Mucosa of rectum (tissue), 2 donors: ENCODE results near the gene STAT5A.
"Not testable (repeated sequence)": the region's sequence is repeated elsewhere in the genome, so short reads cannot be mapped to it uniquely, and the experiment has no call there.

Experiments used
- H3K27ac ChIP-seq, 2 donors: one replicate each; pipeline ENCODE4 v1.7.0; 2013; ENCODE audit warnings: inconsistent platforms in 2 of 2, low read depth in 2 of 2, low read length in 2 of 2
- H3K27me3 ChIP-seq, 2 donors: one replicate each; pipeline ENCODE4 v1.7.0; 2013; ENCODE audit warnings: low read length in 2 of 2; ENCODE audit not compliant: control insufficient read depth in 2 of 2, insufficient read depth in 2 of 2
- H3K36me3 ChIP-seq, 2 donors: one replicate each; pipeline ENCODE4 v1.7.0; 2013; ENCODE audit warnings: low read length in 2 of 2; ENCODE audit not compliant: control insufficient read depth in 2 of 2, insufficient read depth in 2 of 2
- H3K4me1 ChIP-seq, 2 donors: one replicate each; pipeline ENCODE4 v1.7.0; 2013; ENCODE audit warnings: low read length in 2 of 2, mild to moderate bottlenecking in 1 of 2; ENCODE audit not compliant: control insufficient read depth in 2 of 2, insufficient read depth in 2 of 2
- H3K4me3 ChIP-seq, 2 donors: one replicate each; pipeline ENCODE4 v1.7.0; 2013; ENCODE audit warnings: low read length in 2 of 2
- H3K9ac ChIP-seq, 2 donors: one replicate each; pipeline ENCODE4 v1.7.0; 2013; ENCODE audit warnings: low read length in 2 of 2, low read depth in 1 of 2, mild to moderate bottlenecking in 1 of 2
- H3K9me3 ChIP-seq, 2 donors: one replicate each; pipeline ENCODE4 v1.7.0; 2013; ENCODE audit warnings: low read length in 2 of 2; ENCODE audit not compliant: control insufficient read depth in 2 of 2
- donor health status: healthy.
- donor health status: Normal muscosa, but diverticular disease.

The STAT5A gene

GRCh38 chr17:42312285-42313130 lies 24.2 kb downstream of the STAT5A start:
- Histone ChIP-seq H3K27ac (peak overlapping the region; percentile 56 to 61), H3K4me3 (no peak overlapping the region), H3K9ac (no peak overlapping the region), H3K9me3 (no peaks in the 10 kb centered on the region), H3K4me1 (peaks cover 5 to 11% of the 10 kb centered on the region in 2 donors), H3K36me3 (peaks cover 45 to 55% of the 10 kb centered on the region in 2 donors), H3K27me3 (no peaks in the 10 kb centered on the region)

GRCh38 chr17:42313389-42313772 lies 25.1 kb downstream of the STAT5A start:
- Histone ChIP-seq H3K4me3 (no peak overlapping the region), H3K27ac (no peak overlapping the region), H3K9ac (no peak overlapping the region), H3K27me3 (no peaks in the 10 kb centered on the region), H3K9me3 (no peaks in the 10 kb centered on the region), H3K4me1 (peaks cover 5 to 11% of the 10 kb centered on the region in 2 donors), H3K36me3 (peaks cover 43 to 59% of the 10 kb centered on the region in 2 donors)

DNA sequence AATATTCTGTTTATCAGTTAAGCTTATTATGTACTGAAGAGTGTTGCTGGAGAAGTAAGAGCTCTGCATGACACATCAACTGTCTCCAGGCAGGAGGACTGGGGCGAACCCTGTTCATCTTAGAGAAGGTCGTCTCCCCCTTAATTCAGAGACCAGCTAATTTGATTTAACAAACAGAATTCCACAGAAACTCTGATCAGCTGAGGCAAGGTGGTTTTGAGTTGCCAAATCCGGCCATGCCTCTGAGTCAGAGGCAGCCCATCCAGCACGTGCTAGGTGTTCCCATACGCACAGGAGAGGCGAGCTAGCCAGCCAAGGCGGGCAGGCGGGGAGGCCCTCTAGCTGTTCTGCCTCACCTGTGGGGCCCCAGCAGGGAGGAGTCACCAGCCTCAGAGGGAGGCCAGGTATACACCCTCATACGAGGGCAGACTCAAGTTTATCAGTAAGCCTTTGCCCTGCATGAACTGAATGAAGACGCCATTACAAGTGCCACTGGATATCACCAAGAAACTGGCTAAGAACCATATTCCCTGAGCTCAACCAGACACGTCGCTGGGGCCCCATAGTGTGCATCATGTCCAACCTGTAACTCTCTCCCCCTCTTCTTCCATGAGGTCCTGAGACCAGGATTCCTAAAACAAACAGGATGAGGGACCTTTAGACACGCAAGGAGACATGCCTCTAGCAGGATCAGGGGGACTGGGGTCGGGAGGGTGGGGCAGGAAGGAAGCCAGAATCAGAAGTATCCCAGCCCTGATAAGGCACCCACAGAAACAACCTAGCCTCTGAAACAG lies 25.7 kb downstream of the STAT5A start:
- peaks cover 43 to 58% of the 10 kb centered on the region in 2 donors for H3K36me3 ChIP-seq
- H3K9ac ChIP-seq, result no peak overlapping the region
- no peak overlapping the region for H3K27ac ChIP-seq
- H3K27me3 ChIP-seq, result no peaks in the 10 kb centered on the region
- peaks cover 5 to 11% of the 10 kb centered on the region in 2 donors for H3K4me1 ChIP-seq
- no peak overlapping the region for H3K4me3 ChIP-seq
- H3K9me3 ChIP-seq, result no peaks in the 10 kb centered on the region

GRCh38 chr17:42315402-42316156 lies 27.3 kb downstream of the STAT5A start:
- Histone ChIP-seq H3K4me3 (no peak overlapping the region), H3K9me3 (no peaks in the 10 kb centered on the region), H3K4me1 (peaks cover 5 to 11% of the 10 kb centered on the region in 2 donors), H3K27ac (peak overlapping the region in 1 of 2 donors; percentile 13), H3K9ac (no peak overlapping the region), H3K36me3 (peaks cover 42 to 55% of the 10 kb centered on the region in 2 donors), H3K27me3 (no peaks in the 10 kb centered on the region)

DNA sequence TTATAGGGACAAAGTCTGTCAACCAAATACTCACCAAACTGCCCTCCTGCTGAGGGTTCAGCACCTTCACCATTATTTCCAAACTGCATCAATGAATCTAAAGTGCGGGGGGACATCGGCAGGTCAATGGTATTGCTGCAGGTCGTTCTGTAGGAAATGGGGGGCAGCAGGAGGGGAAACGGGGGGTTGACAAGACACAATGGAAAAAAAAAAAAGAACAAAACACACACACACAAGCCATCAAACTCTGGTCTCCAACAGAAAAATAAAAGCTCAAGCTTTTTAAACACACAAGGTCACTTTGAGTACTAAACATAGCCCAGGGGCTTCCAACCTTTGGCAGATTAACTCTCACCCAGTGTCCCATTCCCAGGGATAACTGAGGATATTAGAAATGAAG lies 28.5 kb downstream of the STAT5A start:
- peaks cover 4% of the 10 kb centered on the region in 2 donors for H3K4me1 ChIP-seq
- H3K9ac ChIP-seq, result no peak overlapping the region
- H3K27me3 ChIP-seq, result no peaks in the 10 kb centered on the region
- no peak overlapping the region for H3K4me3 ChIP-seq
- no peak overlapping the region for H3K27ac ChIP-seq
- no peaks in the 10 kb centered on the region for H3K9me3 ChIP-seq
- H3K36me3 ChIP-seq, result peaks cover 37 to 59% of the 10 kb centered on the region in 2 donors

DNA sequence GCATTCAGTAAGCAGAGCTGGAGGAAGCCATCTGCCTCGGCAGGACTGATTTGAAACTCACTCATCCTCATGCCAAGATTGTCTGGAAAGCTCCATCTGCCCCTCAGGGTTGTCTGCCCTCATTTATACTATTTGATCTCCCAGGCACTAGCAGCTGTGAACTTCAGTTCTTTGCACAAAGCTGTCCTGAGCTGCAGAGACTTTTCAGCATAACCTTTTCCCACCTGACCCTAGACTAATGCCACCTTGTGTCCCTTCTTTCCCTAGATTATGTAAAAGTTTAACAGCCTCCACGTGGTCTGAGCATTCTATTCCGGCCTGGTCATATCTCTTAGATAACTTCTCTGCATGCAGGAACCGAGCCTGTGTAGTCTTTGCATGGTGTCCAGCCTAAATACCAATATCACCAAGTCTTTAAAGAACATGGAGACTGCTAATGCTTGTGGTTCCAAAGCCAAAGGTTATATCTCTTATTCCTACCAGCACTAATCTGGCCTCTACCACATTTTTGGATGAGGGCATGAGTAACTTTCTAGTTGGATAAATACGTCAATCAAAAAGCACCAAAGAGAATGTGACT lies 29.1 kb downstream of the STAT5A start:
- no peaks in the 10 kb centered on the region for H3K4me1 ChIP-seq
- no peak overlapping the region for H3K27ac ChIP-seq
- peaks cover 42 to 65% of the 10 kb centered on the region in 2 donors for H3K36me3 ChIP-seq

DNA sequence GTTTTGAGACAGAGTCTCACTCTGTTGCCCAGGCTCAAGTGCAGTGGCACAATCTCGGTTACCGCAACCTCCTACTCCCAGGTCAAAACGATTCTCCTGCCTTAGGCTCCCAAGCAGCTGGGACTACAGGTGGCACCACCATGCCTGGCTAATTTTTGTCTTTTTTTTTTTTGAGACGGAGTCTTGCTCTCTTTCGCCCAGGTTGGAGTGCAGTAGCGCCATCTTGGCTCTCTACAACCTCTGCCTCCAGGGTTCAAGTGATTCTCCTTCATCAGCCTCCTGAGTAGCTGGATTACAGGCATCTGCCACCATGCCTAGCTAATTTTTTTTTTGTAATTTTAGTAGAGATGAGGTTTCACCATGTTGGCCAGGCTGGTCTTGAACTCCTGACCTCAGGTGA lies 29.7 kb downstream of the STAT5A start:
- H3K36me3 ChIP-seq, result peaks cover 48 to 71% of the 10 kb centered on the region in 2 donors
- H3K27ac ChIP-seq, H3K4me1 ChIP-seq, H3K27me3 ChIP-seq, H3K4me3 ChIP-seq, H3K9me3 ChIP-seq, H3K9ac ChIP-seq: not testable (repeated sequence)

More for the DNA sequence above, 29.1 kb downstream of the STAT5A start:
- Histone ChIP-seq H3K9ac (no peak overlapping the region), H3K4me3 (no peak overlapping the region), H3K27me3 (no peaks in the 10 kb centered on the region), H3K9me3 (no peaks in the 10 kb centered on the region)

DNA sequence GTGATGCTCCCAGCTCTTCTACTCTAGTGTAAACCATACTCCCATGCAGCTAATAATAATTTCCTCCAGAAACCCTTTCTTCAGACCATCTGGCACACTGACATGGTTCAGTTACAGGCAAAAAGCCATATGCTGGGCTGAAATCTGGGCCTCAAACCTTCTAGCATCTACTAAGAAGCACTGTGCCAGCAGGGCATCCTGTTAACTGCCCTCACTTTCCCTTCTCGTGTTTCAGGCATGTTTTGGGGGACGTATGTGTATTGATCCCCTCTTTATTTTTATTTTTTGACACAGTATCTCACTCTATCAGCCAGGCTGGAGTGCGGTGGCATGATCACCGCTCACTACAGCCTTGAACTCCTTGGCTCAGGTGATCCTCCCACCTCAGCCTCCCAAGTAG lies 33.3 kb downstream of the STAT5A start:
- peaks cover 0 to 2% of the 10 kb centered on the region in 2 donors for H3K4me1 ChIP-seq
- no peaks in the 10 kb centered on the region for H3K27me3 ChIP-seq
- no peak overlapping the region for H3K9ac ChIP-seq
- no peak overlapping the region for H3K4me3 ChIP-seq
- no peak overlapping the region for H3K27ac ChIP-seq
- peaks cover 47 to 71% of the 10 kb centered on the region in 2 donors for H3K36me3 ChIP-seq
- H3K9me3 ChIP-seq, result no peaks in the 10 kb centered on the region

DNA sequence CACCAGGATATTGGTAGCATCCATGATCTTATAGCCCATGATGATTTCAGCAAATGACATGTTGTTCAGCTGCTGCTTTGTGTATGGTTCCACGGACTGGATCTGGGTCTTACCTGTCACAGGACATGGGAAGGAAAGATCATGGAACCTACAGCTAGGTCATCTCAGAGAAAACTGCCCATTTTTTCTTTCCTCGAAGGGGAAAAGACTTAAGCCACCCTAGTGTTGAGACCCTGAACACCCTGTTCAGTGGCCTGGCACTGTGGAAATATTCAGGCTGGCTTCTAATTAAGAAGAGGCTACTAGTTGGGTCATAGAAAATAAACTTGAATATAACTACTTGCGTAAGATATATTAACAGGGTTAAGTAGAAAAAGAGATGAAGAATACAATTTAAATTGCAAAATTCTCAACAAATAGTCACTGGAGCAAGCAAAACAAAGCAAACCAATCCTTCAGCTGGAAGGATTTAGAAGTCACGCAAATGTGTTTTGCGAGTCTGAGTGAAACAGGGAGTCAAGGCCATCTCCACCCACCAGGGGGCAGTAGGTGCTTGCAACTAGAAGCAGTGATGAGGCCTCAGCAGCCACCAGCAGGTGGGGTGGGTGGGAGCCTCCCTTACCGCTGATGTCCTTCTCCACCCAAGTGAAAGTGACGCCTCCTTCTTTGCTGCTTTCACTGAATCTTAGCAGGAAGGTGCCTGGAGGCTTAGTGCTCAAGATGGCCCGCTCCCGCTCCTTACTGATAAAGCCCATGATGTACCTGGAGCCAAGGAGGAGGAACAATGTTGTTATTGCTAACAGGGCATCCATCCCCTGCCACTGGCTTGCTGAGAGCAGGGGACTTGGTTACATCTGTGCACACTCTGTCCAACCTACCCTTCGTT lies 34.3 kb downstream of the STAT5A start:
- H3K4me1 ChIP-seq, result peaks cover 0 to 2% of the 10 kb centered on the region in 2 donors
- H3K4me3 ChIP-seq, result no peak overlapping the region
- H3K9ac ChIP-seq, result no peak overlapping the region
- peaks cover 45 to 70% of the 10 kb centered on the region in 2 donors for H3K36me3 ChIP-seq
- H3K9me3 ChIP-seq, result no peaks in the 10 kb centered on the region
- no peak overlapping the region for H3K27ac ChIP-seq
- H3K27me3 ChIP-seq, result no peaks in the 10 kb centered on the region
